GM12801 (cell line): ENCODE data around the gene PRKCH.

Source experiments
- TF ChIP-seq, protein P1 (sequence below): IDR thresholded peaks from one replicate; pipeline ENCODE4 v1.5.1; 2011; ENCODE audit warnings: control low read depth; ENCODE audit not compliant: insufficient read length; ENCODE audit errors: extremely low read depth

PRKCH gene

DNA sequence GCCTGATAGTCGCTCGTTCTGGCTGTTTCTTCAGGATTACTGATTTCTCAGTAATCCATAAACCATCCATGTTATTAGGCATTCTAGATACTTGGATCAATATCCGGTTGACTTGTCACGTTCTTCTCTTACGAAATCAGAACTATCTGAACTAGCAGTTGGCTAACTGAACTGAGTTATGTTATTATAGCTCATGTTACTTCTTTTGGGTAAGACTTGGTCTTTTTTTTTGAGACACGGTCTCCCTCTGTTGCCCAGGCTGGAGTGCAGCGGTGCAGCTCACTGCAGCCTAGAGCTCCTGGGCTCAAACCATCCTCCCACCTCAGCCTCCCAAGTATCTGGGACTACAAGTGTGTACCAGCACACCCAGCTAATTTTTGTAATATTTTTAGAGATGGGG lies 178.6 kb downstream of the PRKCH start:
- TF ChIP-seq, protein P1, sequence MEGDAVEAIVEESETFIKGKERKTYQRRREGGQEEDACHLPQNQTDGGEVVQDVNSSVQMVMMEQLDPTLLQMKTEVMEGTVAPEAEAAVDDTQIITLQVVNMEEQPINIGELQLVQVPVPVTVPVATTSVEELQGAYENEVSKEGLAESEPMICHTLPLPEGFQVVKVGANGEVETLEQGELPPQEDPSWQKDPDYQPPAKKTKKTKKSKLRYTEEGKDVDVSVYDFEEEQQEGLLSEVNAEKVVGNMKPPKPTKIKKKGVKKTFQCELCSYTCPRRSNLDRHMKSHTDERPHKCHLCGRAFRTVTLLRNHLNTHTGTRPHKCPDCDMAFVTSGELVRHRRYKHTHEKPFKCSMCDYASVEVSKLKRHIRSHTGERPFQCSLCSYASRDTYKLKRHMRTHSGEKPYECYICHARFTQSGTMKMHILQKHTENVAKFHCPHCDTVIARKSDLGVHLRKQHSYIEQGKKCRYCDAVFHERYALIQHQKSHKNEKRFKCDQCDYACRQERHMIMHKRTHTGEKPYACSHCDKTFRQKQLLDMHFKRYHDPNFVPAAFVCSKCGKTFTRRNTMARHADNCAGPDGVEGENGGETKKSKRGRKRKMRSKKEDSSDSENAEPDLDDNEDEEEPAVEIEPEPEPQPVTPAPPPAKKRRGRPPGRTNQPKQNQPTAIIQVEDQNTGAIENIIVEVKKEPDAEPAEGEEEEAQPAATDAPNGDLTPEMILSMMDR: no peak

DNA sequence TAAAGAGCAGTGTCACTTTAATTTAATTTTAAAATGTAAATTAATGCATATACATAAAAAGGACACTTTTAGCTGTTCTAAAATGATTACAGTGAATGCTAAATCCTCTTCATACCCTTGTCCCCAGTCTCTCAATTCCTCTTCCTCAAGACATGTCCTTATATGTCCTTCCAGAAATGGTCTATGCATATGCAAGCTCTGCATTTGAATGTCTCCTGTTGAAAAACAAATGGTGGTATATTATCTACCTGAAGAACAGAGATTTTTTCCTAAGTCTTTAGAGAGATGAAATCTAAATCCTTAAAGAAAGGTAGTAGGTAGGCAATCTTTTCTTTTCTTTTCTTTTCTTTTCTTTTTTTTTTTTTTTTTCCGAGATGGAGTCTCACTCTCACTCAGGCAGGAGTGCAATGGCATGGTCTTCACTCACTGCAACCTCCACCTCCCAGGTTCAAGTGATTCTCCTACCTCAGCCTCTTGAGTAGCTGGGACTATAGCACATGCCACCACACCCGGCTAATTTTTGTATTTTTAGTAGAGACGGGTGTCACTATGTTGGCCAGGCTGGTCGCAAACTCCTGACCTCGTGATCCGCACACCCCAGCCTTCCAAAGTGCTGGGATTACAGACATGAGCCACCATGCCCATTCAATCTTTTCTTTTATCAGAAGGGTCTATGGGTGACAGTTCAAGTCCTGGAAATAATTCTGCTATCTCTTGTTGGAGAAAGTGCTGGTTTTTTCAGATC lies 180.5 kb downstream of the PRKCH start:
- TF ChIP-seq, protein P1: no peak

DNA sequence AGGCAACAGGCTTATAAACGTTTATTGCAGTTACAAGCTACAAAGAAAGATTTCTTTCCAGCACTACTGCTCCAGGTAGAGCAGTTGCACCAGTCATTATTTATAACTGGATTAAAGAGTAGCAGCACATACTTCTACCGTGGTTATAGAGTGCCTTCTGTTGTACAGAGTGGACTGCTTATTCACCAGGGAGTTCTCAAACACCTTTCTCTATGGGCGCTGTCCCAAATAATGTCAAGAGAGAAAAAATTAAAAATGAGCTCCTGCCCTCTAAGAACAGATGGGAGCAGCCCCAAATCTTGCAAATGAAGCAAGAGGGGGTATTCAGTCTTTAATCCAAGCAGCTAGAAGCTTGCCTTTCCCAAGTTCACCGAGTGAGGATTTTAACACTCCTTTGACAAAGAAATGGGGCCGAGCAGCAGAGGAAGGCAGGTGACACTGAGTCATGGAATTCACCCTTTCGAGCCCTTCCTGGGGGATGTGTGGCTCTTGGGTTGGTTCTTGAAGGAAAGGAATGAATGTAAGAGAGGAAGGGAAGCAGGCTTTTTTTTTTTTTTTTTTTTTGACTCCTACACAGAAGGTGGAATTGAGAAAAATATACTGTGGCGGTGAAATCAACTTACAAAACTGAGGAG lies 181.2 kb downstream of the PRKCH start:
- TF ChIP-seq, protein P1: no peak

DNA sequence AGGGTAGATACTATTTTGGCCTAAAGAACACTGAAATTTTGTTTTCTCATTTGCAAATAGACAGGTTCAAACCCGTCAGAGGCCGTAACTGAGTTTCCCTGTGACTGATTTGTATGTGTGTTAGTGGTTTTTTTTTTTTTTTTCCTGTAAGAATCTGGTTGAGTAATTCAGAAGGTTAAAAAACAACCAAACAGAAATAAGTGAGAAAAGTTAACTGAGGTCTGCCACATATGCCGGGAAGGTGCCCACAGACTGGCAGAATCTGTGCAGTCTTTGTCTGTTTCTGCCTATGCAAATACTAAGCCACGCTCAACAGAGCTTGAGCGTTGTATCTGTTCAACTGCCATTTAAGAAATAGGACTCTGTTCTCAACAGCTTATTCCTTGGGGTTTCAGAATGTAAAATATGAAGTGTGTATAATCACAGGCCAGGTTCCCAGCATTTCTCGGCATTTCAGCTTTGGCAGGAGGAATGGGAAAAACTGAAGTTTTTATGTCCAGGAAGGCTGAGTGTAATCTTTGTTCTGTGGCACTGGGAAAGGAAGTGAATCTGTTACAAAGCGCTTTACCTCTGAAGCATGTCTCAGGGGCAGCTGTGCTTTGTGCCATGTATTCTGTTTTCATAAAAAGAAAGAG lies 181.9 kb downstream of the PRKCH start:
- TF ChIP-seq, protein P1: no peak

DNA sequence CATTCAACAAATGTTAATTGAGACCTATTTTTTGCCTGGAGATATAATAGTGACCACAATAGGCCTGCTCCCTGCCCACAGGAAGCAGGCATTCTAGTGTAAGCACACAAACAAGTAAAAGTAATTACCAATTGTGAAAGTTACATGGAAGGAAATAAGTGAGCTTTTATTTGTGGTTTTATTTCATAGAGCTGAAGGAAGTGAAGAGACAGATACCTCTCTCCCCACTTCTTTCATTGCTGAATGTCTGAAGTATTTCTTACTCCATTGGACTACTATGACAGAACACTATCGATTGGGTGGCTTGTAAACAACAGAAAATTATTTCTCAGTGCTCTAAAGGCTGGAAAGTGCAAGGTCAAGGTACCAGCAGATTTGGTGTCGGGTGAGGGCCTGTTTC lies 183.5 kb downstream of the PRKCH start:
- TF ChIP-seq, protein P1: no peak

DNA sequence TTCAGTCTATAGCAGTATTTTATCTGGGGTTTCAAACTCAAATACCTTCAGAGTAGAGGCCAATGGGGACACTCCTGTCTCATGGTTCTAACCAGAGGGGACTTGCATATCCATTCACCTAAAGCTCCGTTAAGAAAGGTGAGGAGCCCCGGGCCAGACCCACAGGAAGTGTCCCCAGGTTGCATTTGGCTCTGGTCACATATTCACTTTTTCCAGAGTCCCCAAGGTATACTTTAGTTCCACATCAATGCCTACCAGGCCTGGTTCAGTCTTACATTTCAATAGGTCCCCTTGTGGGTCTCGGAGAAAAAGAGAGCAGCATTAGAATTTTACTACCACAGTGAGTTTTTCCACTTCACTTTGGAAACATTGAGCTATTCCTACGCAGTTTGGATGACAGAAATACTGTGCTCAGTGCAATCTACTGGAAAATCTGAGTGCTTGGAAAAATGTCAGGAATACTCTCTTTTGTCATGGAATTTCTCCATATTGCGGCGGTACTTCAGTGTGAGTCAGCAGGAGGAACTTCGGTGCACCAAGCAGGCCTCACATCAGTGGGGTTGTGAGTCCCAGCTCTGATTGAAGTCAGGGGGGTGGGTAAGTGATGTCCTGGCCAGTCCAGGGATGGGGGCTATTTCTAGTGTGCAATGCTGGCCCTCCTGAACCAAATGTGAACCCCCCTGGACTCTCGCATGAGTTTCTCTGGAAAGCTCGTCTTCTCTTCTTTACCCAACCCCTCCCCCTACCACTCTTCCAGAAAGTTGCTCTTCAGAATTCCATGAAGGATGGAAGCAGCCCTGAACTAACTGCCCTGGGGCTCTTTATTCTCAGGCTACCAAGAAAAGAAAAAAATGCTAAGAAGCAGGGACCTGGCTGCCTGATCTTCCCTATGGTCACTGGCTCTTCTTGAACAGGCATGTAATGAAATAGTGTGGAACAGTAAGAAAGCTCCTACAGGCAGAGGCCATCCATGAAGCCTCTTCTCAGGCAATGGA lies 184.7 kb downstream of the PRKCH start:
- TF ChIP-seq, protein P1: no peak
